Activated naive CD4-positive, alpha-beta T cell treated with Interleukin-2 at 50 U/mL for 16 hours (primary cell): Measurements from ENCODE around the gene SARS2.
"Not testable (repeated sequence)": the region's sequence is repeated elsewhere in the genome, so short reads cannot be mapped to it uniquely, and the experiment has no call there.

Source experiments
- DNase-seq: peaks from one replicate; pipeline ENCODE4 v3.0.0-alpha.2; 2020

SARS2 gene

GRCh38 chr19:38889803-38890202 lies 40.8 kb downstream of the SARS2 start:
- DNase-seq, result no peak

DNA sequence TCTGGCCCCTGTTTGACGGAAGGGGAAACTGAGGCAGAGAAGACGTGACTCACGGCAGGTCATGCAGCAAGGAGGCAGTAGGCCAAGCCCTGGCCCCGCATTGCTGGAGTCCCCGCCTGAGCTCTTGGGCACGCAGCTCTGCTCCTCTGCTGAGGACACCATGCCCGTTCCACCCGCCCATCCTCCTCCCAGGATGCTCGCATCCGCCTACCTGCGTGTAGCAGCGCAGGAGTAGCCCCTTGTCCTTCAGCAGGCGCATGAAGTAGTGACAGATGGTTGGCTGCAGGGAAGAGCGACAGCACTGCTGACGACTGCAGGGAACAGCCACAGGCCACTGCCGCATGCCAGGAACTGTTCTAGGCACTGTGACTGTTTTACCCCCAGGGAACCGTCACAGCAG lies 41.7 kb downstream of the SARS2 start:
- DNase-seq, result no peak

- DNase-seq, result not testable (repeated sequence)
Measured at GRCh38 chr19:38884691-38885090, 45.9 kb downstream of the SARS2 start.

- no peak for DNase-seq
Measured at GRCh38 chr19:38883286-38883685, 47.3 kb downstream of the SARS2 start.

- no peak for DNase-seq
Measured at GRCh38 chr19:38880882-38881609, 49.5 kb downstream of the SARS2 start.

- DNase-seq, result no peak
Measured at GRCh38 chr19:38880076-38880881, 50.3 kb downstream of the SARS2 start.

DNA sequence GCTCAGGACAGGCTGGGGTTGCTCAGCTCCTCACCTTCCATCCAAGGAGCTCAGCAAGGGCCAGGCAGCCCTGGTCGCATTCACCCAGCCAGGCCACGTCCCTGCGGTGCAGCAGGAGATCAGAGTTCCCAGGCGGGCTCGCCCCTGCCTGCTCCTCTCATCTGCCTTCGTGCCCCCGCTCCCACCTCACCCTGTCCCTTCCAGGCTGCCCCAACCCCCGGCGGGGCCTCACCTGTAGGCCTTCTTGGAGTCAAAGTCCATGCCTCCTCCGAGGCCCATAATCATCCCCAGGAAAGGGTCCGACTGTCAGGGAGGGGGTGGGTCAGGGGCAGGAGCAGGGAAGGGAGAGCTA lies 51.2 kb downstream of the SARS2 start:
- no peak for DNase-seq

GRCh38 chr19:38878575-38879399 lies 51.8 kb downstream of the SARS2 start:
- DNase-seq, result no peak

DNA sequence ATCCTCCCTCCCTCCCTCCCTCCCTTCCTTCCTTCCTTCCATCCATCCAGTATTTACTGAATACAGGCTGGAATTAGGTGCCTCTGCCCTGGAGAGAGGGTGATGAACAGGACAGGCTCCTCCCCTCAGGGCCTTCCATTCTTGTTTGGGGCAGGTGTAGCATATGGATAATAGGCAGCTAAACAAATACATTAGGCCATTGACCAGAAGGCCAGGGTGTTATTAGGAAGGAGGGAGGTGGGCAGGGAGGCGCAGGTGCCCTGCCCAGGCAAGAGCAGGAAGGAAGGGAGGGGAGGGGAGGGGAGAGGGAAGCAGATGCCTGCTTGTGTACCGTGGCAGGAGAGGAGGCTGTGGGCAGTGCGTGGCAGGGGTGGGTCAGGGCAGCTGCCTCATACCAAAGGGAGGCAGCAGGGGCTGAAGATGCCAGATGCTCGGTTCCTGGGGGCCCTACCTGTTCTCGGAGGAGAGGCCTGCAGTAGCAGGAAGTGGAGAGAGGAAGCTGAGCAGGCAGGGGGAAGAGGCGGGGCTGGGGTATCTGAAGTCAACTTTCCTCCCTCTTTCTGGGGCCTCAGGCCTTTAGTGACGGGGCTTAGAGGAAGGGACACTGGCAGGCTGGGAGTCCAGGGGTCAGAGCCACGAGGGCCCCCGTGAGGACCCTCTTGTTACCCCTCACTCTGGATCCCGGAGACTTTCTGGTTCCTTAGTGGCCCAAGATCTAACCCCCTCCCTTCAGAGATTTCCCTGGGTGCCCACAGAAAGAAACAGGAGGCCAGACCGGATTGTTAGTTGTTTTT lies 52.6 kb downstream of the SARS2 start, which contains the start of gene RINL:
RINL (minus strand) TSS at position 495 of the 794 bp plus-strand sequence. CDS start 1,533 bp downstream, outside the sequence.
- peak; percentile 71 for DNase-seq

- no peak for DNase-seq
Measured at GRCh38 chr19:38875656-38876395, 54.7 kb downstream of the SARS2 start.

DNA sequence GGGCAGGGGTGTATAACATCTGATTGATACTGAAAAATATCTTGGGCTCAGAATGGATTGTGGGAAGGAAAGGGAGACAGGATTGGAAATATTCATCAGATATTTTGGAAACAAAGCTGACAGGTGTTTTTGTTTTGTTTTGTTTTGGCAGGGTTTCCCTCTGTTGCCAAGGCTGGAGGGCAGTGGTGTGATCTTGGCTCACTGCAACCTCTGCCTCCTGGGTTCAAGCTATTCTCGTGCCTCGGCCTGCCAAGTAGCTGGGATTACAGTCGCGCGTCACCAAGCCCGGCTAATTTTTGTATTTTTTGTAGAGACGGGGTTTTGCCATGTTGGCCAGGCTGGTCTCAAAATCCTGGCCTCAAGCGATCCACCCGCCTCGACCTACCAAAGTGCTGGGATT lies 57.2 kb downstream of the SARS2 start:
- not testable (repeated sequence) for DNase-seq

DNA sequence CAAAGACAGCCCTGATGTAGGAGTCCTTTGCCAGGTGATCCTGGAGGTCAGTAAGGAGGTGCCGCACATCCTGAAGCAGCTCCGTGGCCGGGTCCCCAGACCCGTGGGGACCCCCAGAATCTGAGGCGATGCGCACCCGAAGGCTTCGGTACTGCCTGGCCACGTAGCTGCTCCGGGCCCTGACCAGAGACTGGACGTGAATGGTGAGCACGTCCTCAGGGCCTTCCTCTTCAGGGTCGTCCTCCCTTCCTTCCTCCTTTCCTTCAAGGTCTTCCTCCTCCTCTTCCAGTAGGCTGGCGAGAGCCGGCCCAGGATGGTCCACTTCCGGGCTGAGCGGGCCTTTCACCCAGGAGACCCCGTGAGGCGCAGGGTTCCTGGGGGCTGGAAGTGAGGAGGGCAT lies 60.0 kb downstream of the SARS2 start:
- DNase-seq, result no peak

- DNase-seq, result peak; percentile 93
Measured at GRCh38 chr19:38869836-38870607, 60.5 kb downstream of the SARS2 start.

- DNase-seq, result no peak
Measured at GRCh38 chr19:38869160-38869835, 61.3 kb downstream of the SARS2 start.

DNA sequence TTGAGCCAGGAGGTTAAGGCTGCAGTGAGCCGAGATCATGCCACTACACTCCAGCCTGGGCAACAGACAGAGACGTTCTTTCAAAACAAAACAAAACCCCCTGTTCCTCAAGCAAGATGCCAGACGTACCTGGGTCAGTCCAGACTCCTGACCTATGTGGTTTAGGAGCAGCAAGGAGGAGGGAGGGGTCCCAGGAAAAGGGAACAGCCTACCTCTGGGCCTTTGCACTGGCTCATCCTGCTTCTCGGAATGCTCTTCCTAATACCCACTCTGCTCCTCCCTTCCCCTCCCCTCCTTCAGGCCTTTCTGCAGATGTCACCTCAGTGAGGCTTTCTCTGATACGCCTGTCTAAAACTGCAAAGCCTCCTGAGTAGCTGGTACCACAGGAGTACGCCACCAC lies 62.0 kb downstream of the SARS2 start:
- DNase-seq, result no peak

- no peak for DNase-seq
Measured at GRCh38 chr19:38867171-38867780, 63.3 kb downstream of the SARS2 start.
